ENCODE measurements around the gene MECR.
"Not testable (repeated sequence)": the region's sequence is repeated elsewhere in the genome, so short reads cannot be mapped to it uniquely, and the experiment has no call there.

MECR gene

DNA sequence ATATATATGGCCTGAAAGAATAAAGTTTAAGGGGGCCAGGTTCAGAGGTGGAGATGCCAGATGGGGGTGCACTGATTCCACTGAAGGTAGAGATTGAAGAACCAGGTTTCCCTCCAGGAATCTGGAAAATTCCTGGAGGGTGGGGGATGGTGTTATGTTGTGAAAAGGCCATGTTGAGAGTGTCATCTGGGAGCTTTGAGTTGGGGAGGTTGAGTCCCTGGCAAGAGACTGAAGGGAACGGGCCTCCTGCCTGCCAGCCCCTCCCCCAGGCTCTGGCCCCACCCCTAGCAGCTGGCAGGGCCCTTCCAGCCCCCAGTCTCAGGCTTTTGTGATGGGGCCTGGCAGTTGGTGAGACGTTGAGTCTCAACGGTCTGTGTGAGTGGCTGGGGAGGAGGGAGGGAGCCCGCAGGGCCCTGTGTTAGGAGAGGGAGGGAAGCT, 9.7 kb upstream of the MECR start:
- no peaks in the 10 kb centered on the region for H3K36me3 ChIP-seq (ENCODE audit: insufficient read depth, low read length)
- peaks cover 35% of the 10 kb centered on the region for H3K4me1 ChIP-seq (ENCODE audit: control insufficient read depth, insufficient read depth, low read length)
- H3K4me3 ChIP-seq (ENCODE audit: low read length): no peak overlapping the region
- H3K4me2 ChIP-seq (ENCODE audit: low read length): no peak overlapping the region
- H3K27me3 ChIP-seq (ENCODE audit: control insufficient read depth, insufficient read depth, low read length): peaks cover 10% of the 10 kb centered on the region
- no peaks in the 10 kb centered on the region for H3K9me3 ChIP-seq (replicated peaks; ENCODE audit: low read length)
- no peak overlapping the region for H3K9ac ChIP-seq (ENCODE audit: low read depth, low read length)

DNA sequence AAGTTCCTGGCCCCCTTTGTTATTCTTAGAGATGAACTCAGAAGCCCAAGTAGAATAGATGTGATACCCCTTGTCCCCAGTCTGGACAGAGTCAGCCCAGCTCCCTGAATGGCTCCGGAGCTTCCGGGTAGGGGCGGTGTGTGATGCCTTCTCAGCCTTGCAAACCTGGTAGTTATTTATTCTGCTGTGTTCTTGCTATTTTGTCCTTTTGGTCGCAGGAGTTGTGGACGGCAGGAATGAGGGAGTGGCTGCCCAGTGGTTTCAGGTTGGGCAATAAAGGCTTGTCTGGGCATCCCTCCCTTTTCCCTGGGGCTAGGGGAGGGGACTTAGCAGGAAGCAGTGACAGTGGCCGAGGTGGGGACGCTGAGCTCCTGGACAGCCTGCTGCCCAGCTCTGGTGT, 8.4 kb upstream of the MECR start:
- Histone ChIP-seq H3K36me3 (ENCODE audit: insufficient read depth, low read length) (no peaks in the 10 kb centered on the region), H3K4me3 (ENCODE audit: low read length) (no peak overlapping the region), H3K9ac (ENCODE audit: low read depth, low read length) (no peak overlapping the region)

GRCh38 chr1:29238620-29239002, 7.9 kb upstream of the MECR start:
- H3K4me2 ChIP-seq (ENCODE audit: low read length): peak overlapping the region; percentile 94
- no peaks in the 10 kb centered on the region for H3K36me3 ChIP-seq (ENCODE audit: insufficient read depth, low read length)
- no peak overlapping the region for H3K9ac ChIP-seq (ENCODE audit: low read depth, low read length)
- H3K4me1 ChIP-seq (ENCODE audit: control insufficient read depth, insufficient read depth, low read length): peaks cover 38% of the 10 kb centered on the region
- peaks cover 10% of the 10 kb centered on the region for H3K27me3 ChIP-seq (ENCODE audit: control insufficient read depth, insufficient read depth, low read length)
- H3K9me3 ChIP-seq (replicated peaks; ENCODE audit: low read length): no peaks in the 10 kb centered on the region
- peak overlapping the region; percentile 80 for H3K4me3 ChIP-seq (ENCODE audit: low read length)

More for the DNA sequence above, 8.4 kb upstream of the MECR start:
- no peaks in the 10 kb centered on the region for H3K9me3 ChIP-seq (replicated peaks; ENCODE audit: low read length)
- H3K27me3 ChIP-seq (ENCODE audit: control insufficient read depth, insufficient read depth, low read length): peaks cover 10% of the 10 kb centered on the region
- H3K4me1 ChIP-seq (ENCODE audit: control insufficient read depth, insufficient read depth, low read length): peaks cover 40% of the 10 kb centered on the region
- no peak overlapping the region for H3K4me2 ChIP-seq (ENCODE audit: low read length)

DNA sequence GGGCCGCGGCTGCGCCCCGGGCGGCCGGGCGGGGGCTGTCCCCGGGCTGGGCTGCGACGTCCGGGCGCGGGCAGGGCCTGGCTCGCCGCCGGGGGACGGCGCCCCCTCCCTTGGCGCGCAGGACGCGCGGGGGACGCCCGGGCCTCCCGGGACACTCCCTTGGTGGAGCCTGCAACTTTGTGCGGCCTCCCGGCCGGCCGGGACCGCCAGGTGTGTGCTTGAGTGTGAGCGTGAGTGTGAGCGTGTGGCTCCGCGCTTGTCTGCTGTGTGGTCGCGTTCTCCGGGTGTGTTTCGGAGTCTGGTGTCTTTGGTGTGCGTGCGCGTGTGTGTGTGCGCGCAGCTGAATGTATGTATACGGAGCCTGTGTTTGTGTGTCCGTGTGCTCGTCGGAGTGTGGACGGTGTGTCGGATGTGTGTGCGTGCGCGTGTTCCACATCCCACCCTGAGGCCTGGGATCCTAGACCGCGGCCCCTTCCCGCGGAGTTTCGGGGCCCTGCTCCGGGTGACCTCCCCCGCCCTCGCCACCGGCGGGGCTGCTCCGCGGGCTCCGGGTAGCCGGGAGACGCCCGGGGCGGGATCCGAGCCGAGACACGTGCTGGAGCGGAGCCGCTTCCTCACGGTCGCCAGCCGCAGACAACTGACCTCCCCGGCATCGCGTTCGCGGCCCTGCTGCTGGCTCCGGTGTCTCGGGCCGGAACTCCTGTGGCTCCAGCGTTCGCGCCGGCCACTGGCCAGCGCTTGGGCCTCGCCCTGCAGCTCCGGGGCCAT, 7.3 kb upstream of the MECR start:
- peak overlapping the region; percentile 75 for H3K9ac ChIP-seq (ENCODE audit: low read depth, low read length)
- H3K4me1 ChIP-seq (ENCODE audit: control insufficient read depth, insufficient read depth, low read length): peaks cover 36% of the 10 kb centered on the region
- peak overlapping the region; percentile 80 for H3K4me3 ChIP-seq (ENCODE audit: low read length)
- H3K27me3 ChIP-seq (ENCODE audit: control insufficient read depth, insufficient read depth, low read length): peaks cover 10% of the 10 kb centered on the region
- H3K36me3 ChIP-seq (ENCODE audit: insufficient read depth, low read length): no peaks in the 10 kb centered on the region
- no peaks in the 10 kb centered on the region for H3K9me3 ChIP-seq (replicated peaks; ENCODE audit: low read length)
- H3K4me2 ChIP-seq (ENCODE audit: low read length): peak overlapping the region; percentile 94

DNA sequence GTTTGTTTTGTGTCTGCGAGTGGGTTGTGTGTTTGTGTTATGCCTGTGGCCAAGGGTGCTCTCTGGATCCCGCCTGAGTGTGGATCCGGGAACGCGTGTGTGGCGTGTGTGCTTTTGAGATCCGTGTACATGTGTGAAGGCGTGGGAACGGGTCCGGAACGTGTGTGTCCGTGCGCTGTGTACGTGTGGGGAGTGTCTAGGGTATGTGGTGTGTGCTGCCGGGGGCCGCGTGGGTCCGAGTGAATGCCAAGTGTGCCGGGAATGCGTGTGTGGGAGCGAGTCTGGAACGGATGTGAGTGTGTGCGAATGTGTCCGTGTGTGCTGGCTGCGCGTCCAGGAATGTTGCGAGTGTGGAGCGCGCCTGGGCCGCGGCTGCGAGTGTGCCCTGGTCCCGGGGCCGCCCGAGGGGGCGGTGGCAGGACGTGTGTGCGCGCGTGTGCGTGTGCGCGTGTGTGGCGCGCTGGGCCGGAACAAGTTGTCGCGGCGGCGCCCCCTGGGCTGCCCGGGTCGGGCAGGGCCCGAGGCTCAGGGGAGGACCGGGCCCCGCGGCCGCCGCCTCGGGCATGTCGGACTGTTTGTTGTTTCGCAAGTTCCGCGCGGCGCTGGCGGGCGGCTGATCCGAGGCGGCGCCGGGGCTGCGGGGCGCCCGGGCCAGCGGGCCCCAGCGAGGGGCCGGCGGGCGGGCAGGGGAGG, 6.5 kb upstream of the MECR start:
- Histone ChIP-seq H3K4me1 (ENCODE audit: control insufficient read depth, insufficient read depth, low read length) (peaks cover 36% of the 10 kb centered on the region), H3K9ac (ENCODE audit: low read depth, low read length) (peak overlapping the region; percentile 75), H3K27me3 (ENCODE audit: control insufficient read depth, insufficient read depth, low read length) (peaks cover 10% of the 10 kb centered on the region), H3K9me3 (replicated peaks; ENCODE audit: low read length) (no peaks in the 10 kb centered on the region), H3K4me2 (ENCODE audit: low read length) (peak overlapping the region; percentile 85), H3K4me3 (ENCODE audit: low read length) (peak overlapping the region; percentile 80), H3K36me3 (ENCODE audit: insufficient read depth, low read length) (no peaks in the 10 kb centered on the region)

DNA sequence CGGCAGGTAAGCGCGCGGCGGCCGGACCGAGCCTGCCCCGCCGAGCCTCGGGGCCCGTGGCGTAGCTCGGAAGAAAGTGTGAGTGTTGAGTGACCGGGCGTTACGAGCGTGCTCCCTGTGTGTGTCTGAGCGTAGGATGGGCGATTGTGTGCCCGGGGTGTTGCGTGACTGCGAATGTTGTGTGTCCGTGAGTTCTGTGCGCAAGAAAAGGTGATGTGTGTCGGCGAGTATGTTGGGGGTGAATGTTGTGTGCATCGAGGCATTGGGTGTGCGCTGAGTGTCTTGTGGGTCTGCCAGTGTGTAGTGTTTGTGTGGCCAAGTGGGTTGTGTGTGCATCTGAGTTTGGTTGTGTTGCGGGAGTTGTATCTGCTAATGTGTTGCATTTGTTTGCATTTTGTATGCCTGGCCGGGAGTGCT, 6.0 kb upstream of the MECR start:
- peak overlapping the region; percentile 85 for H3K4me2 ChIP-seq (ENCODE audit: low read length)
- H3K9me3 ChIP-seq (replicated peaks; ENCODE audit: low read length): no peaks in the 10 kb centered on the region
- H3K4me1 ChIP-seq (ENCODE audit: control insufficient read depth, insufficient read depth, low read length): peaks cover 36% of the 10 kb centered on the region
- H3K9ac ChIP-seq (ENCODE audit: low read depth, low read length): peak overlapping the region; percentile 75
- peaks cover 10% of the 10 kb centered on the region for H3K27me3 ChIP-seq (ENCODE audit: control insufficient read depth, insufficient read depth, low read length)
- H3K4me3 ChIP-seq (ENCODE audit: low read length): peak overlapping the region; percentile 80
- H3K36me3 ChIP-seq (ENCODE audit: insufficient read depth, low read length): no peaks in the 10 kb centered on the region

- peak within 1 kb of the TSS; percentile 75 for H3K9ac ChIP-seq (ENCODE audit: low read depth, low read length)
Observed at GRCh38 chr1:29235955-29236711, 5.4 kb upstream of the MECR start, which contains the start of gene PTPRU. TSS of gene PTPRU (plus strand) at chr1:29236522. CDS start at chr1:29236645, 123 bp downstream.

DNA sequence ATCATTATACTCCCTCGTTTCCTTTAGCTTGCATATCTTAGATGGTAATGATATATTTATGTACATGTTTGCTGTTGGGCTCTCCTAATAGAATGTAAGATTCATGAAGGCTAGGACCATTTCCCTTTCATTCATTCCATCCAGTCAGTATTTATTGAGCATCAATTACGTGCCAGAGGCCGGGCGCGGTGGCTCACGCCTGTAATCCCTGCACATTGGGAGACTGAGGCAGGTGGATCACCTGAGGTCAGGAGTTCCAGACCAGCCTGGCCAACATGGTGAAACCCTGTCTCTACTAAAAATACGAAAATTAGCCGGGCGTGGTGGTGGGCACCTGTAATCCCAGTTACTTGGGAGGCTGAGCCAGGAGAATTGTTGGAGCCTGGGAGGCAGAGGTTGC, 4.1 kb upstream of the MECR start:
- H3K4me3 ChIP-seq (ENCODE audit: low read length); H3K9me3 ChIP-seq (replicated peaks; ENCODE audit: low read length); H3K4me2 ChIP-seq (ENCODE audit: low read length); H3K36me3 ChIP-seq (ENCODE audit: insufficient read depth, low read length); H3K27me3 ChIP-seq (ENCODE audit: control insufficient read depth, insufficient read depth, low read length); H3K9ac ChIP-seq (ENCODE audit: low read depth, low read length): not testable (repeated sequence)
- peaks cover 42% of the 10 kb centered on the region for H3K4me1 ChIP-seq (ENCODE audit: control insufficient read depth, insufficient read depth, low read length)

More at GRCh38 chr1:29235955-29236711, 5.4 kb upstream of the MECR start, which contains the start of gene PTPRU:
- H3K4me1 ChIP-seq (ENCODE audit: control insufficient read depth, insufficient read depth, low read length): peaks cover 38% of the 10 kb centered on the region
- H3K4me3 ChIP-seq (ENCODE audit: low read length): peak within 1 kb of the TSS; percentile 80
- H3K9me3 ChIP-seq (replicated peaks; ENCODE audit: low read length): no peaks in the 10 kb centered on the region
- peak within 1 kb of the TSS; percentile 85 for H3K4me2 ChIP-seq (ENCODE audit: low read length)
- H3K36me3 ChIP-seq (ENCODE audit: insufficient read depth, low read length): no peaks in the 10 kb centered on the region
- peaks cover 10% of the 10 kb centered on the region for H3K27me3 ChIP-seq (ENCODE audit: control insufficient read depth, insufficient read depth, low read length)

DNA sequence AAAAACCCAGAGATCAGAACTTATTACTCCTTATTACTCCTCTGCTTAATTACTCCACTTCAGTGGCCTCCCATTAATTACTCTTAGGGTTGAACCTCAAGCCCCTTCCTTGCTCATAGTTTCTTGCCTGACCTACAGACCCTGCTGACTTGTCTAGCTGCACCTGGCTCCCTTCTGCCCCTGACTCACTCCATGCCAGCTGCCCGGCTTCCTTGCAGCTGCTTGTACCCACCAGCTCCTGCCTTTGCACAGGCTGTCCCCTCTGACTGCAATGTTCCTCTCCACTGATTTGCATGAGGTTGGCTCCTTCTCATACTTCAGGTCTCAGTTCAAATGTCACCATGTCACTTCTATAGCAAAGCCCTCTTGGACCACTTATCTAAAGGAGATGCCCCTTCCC, 3.7 kb upstream of the MECR start:
- no peaks in the 10 kb centered on the region for H3K36me3 ChIP-seq (ENCODE audit: insufficient read depth, low read length)
- no peak overlapping the region for H3K9ac ChIP-seq (ENCODE audit: low read depth, low read length)
- peaks cover 10% of the 10 kb centered on the region for H3K27me3 ChIP-seq (ENCODE audit: control insufficient read depth, insufficient read depth, low read length)
- peaks cover 46% of the 10 kb centered on the region for H3K4me1 ChIP-seq (ENCODE audit: control insufficient read depth, insufficient read depth, low read length)
- no peak overlapping the region for H3K4me3 ChIP-seq (ENCODE audit: low read length)
- no peaks in the 10 kb centered on the region for H3K9me3 ChIP-seq (replicated peaks; ENCODE audit: low read length)
- H3K4me2 ChIP-seq (ENCODE audit: low read length): no peak overlapping the region

DNA sequence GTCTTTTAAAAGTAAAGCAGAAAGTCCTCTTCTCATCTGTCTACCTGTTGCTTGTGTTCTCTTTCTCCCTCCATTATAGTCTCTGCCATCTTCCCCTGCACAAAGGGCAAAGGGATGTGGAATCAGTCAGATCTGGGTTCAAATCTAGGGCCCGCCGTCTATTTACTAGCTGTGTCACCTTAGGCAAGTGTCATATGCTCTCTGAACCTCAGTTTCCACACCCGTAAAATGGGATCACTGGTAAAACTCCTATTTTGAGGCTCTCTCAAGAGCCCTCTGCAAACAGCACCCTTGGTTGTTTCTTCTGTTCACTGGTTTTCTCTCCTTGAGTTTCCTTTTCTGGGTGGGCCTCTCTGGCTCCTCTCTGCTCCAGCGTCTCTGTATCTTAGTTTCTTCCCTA, 3.0 kb upstream of the MECR start:
- no peaks in the 10 kb centered on the region for H3K9me3 ChIP-seq (replicated peaks; ENCODE audit: low read length)
- no peak overlapping the region for H3K4me2 ChIP-seq (ENCODE audit: low read length)
- peak overlapping the region; percentile 20 for H3K9ac ChIP-seq (ENCODE audit: low read depth, low read length)
- no peak overlapping the region for H3K4me3 ChIP-seq (ENCODE audit: low read length)
- no peaks in the 10 kb centered on the region for H3K36me3 ChIP-seq (ENCODE audit: insufficient read depth, low read length)
- peaks cover 39% of the 10 kb centered on the region for H3K4me1 ChIP-seq (ENCODE audit: control insufficient read depth, insufficient read depth, low read length)
- H3K27me3 ChIP-seq (ENCODE audit: control insufficient read depth, insufficient read depth, low read length): peaks cover 10% of the 10 kb centered on the region

DNA sequence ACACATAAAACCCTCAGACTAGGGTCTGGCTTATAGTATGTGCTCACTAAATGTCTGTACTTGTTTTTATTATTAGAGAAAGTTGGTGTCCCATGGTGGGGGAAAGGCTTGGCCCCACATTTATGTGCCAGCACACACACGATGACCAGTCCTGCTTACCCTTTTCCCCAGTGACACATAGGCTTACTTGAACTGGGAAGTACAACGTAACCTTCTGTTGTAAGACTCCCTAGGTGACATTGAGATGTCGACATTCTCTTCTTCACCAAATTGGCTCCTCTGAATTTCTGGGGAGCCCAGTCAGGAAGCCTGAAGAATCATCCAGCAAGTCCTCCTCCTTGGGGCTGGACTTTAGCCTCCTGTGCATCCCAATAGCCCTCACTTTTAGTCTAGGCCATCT, 1.7 kb upstream of the MECR start:
- H3K27me3 ChIP-seq (ENCODE audit: control insufficient read depth, insufficient read depth, low read length): peaks cover 6% of the 10 kb centered on the region
- no peaks in the 10 kb centered on the region for H3K36me3 ChIP-seq (ENCODE audit: insufficient read depth, low read length)
- H3K9me3 ChIP-seq (replicated peaks; ENCODE audit: low read length): no peaks in the 10 kb centered on the region
- no peak overlapping the region for H3K4me2 ChIP-seq (ENCODE audit: low read length)
- H3K4me1 ChIP-seq (ENCODE audit: control insufficient read depth, insufficient read depth, low read length): peaks cover 30% of the 10 kb centered on the region
- no peak overlapping the region for H3K4me3 ChIP-seq (ENCODE audit: low read length)
- no peak overlapping the region for H3K9ac ChIP-seq (ENCODE audit: low read depth, low read length)

Data from skeletal muscle satellite cell (primary cell).